ENCODE results near the gene DNPEP.
"Not testable (repeated sequence)": the region's sequence is repeated elsewhere in the genome, so short reads cannot be mapped to it uniquely, and the experiment has no call there.

The DNPEP gene

GRCh38 chr2:219398721-219399363 lies 11.1 kb upstream of the DNPEP start:
- no peak for DNase-seq

GRCh38 chr2:219396863-219397457 lies 9.2 kb upstream of the DNPEP start:
- no peak for DNase-seq

- DNase-seq: no peak
Measured at GRCh38 chr2:219395609-219396008, 7.9 kb upstream of the DNPEP start.

- not testable (repeated sequence) for DNase-seq
Measured at GRCh38 chr2:219395056-219395455, 7.3 kb upstream of the DNPEP start.

- no peak for DNase-seq
Measured at GRCh38 chr2:219392754-219393153, 5.0 kb upstream of the DNPEP start.

- no peak for DNase-seq
Measured at GRCh38 chr2:219388907-219389156, 1.1 kb upstream of the DNPEP start.

GRCh38 chr2:219388121-219388906 lies 602 bp upstream of the DNPEP start:
- peak; percentile 99 for DNase-seq

- DNase-seq: no peak
Measured at GRCh38 chr2:219386532-219387280, 1.0 kb downstream of the DNPEP start.

- DNase-seq: no peak
Measured at GRCh38 chr2:219385958-219386520, 1.7 kb downstream of the DNPEP start.

- DNase-seq: no peak
Measured at GRCh38 chr2:219384859-219385258, 2.9 kb downstream of the DNPEP start.

GRCh38 chr2:219384083-219384713 lies 3.5 kb downstream of the DNPEP start:
- DNase-seq: no peak

GRCh38 chr2:219381448-219381847 lies 6.3 kb downstream of the DNPEP start:
- no peak for DNase-seq

- no peak for DNase-seq
Measured at GRCh38 chr2:219380926-219381325, 6.8 kb downstream of the DNPEP start.

GRCh38 chr2:219378163-219378851 lies 9.4 kb downstream of the DNPEP start:
- DNase-seq: no peak

GRCh38 chr2:219369447-219369861 lies 18.3 kb downstream of the DNPEP start:
- DNase-seq: no peak

- no peak for DNase-seq
Measured at GRCh38 chr2:219368690-219369191, 19.0 kb downstream of the DNPEP start.

GRCh38 chr2:219362524-219363164 lies 25.1 kb downstream of the DNPEP start:
- no peak for DNase-seq

GRCh38 chr2:219362072-219362471 lies 25.6 kb downstream of the DNPEP start:
- DNase-seq: no peak

- DNase-seq: no peak
Measured at GRCh38 chr2:219358170-219359075, 29.3 kb downstream of the DNPEP start.

GRCh38 chr2:219356834-219357233 lies 30.9 kb downstream of the DNPEP start:
- DNase-seq: no peak
